Neuron (in vitro differentiated cells): ENCODE measurements around the gene ANK2.
"Not testable (repeated sequence)": the region's sequence is repeated elsewhere in the genome, so short reads cannot be mapped to it uniquely, and the experiment has no call there.

ENCODE experiments used
- H2AFZ ChIP-seq: one replicate; pipeline ENCODE4 v1.6.1; 2013; ENCODE audit warnings: low read depth, mild to moderate bottlenecking, inconsistent platforms, low read length, moderate library complexity
- H3K27me3 ChIP-seq: one replicate; pipeline ENCODE4 v1.6.1; 2013; ENCODE audit warnings: low read length; ENCODE audit not compliant: insufficient read depth
- H3K36me3 ChIP-seq: one replicate; pipeline ENCODE4 v1.6.1; 2013; ENCODE audit warnings: low read length; ENCODE audit not compliant: insufficient read depth
- H3K4me1 ChIP-seq: one replicate; pipeline ENCODE4 v1.6.1; 2013; ENCODE audit warnings: low read length; ENCODE audit not compliant: insufficient read depth
- H3K4me3 ChIP-seq: 2 replicates; pipeline ENCODE4 v1.5.1; 2013; ENCODE audit warnings: mild to moderate bottlenecking, low read length, moderate library complexity
- H3K9me3 ChIP-seq: one replicate; pipeline ENCODE4 v1.6.1; 2013; ENCODE audit warnings: low read length

ANK2 gene

DNA sequence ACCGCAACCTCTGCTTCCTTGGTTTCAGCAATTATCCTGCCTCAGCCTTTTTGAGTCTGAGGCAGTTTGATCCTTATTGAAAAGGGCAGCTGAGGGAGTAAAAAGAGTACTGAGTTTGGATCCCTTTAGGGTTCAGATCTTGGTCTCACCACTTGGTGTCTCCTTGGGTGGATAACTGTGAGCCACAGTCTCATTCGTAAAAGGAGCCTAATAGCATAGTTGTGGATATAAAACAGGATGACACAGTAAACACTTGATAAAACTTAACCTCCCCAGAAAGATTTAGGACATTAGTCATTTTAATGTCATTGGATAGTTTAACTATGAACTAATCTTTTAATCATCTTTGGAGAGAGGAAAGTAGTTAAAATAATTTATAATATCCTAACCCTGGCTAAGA is 173.0 kb downstream of the ANK2 start:
- peaks cover 2% of the 10 kb centered on the region for H3K9me3 ChIP-seq
- no peak overlapping the region for H3K4me3 ChIP-seq
- H2AFZ ChIP-seq = no peak overlapping the region
- H3K4me1 ChIP-seq = peaks cover 12% of the 10 kb centered on the region
- no peaks in the 10 kb centered on the region for H3K36me3 ChIP-seq
- H3K27me3 ChIP-seq = no peaks in the 10 kb centered on the region

DNA sequence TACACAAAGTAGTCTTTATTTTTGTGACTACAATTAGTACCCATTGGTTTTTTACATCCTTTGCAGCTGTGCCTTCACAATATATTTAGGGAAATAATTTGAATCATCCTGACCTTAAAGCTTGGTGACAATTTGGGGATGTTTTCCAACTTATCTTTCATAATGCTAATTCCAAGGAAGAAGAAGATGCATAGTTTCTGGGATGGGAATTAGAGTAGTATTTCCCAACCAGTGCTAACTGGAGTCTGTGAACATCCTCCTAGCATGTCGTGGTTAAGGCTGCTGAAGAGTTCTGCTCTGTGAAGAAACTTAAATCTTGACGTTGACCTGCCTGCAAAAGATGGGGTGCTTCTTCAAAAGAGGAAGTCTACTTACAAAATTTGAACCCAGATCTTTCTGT is 173.5 kb downstream of the ANK2 start:
- H3K4me3 ChIP-seq = no peak overlapping the region
- no peak overlapping the region for H2AFZ ChIP-seq
- H3K4me1 ChIP-seq = peaks cover 12% of the 10 kb centered on the region
- no peaks in the 10 kb centered on the region for H3K36me3 ChIP-seq
- H3K9me3 ChIP-seq = no peaks in the 10 kb centered on the region
- H3K27me3 ChIP-seq = no peaks in the 10 kb centered on the region

DNA sequence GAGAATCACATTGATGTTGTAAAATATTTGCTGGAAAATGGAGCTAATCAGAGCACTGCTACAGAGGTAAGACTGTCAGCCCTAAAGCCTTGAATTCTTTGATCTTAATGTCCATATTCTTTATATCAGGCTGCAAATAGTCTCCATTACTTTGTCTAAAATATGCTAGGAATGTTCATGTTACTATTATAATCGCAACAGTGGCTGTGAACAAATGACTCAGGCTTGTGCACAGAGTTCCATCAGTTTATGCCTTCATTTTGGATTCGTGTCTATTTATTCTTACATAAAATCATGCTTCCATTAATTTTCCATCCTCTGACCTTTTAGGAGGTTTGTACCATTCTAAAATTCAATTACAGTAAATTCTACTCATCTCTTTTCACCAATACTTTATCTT is 182.7 kb downstream of the ANK2 start:
- Histone ChIP-seq H3K9me3 (no peaks in the 10 kb centered on the region), H3K4me3 (no peak overlapping the region), H3K36me3 (no peaks in the 10 kb centered on the region), H3K4me1 (peaks cover 2% of the 10 kb centered on the region), H3K27me3 (no peaks in the 10 kb centered on the region), H2AFZ (no peak overlapping the region)

DNA sequence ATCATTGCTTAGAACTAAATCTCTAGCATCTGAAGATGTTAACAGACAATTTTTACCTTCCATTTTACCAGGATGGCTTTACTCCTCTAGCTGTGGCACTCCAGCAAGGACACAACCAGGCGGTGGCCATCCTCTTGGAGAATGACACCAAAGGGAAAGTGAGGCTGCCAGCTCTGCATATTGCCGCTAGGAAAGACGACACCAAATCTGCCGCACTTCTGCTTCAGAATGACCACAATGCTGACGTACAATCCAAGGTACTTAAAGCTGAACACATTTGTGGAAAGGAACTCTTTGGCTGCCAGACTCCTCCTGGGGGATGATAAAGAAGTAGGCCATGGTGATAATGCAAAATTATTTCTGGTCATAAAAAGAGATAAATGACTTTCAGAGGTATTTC is 187.5 kb downstream of the ANK2 start:
- Histone ChIP-seq H2AFZ (no peak overlapping the region), H3K27me3 (no peaks in the 10 kb centered on the region), H3K9me3 (no peaks in the 10 kb centered on the region), H3K36me3 (peaks cover 5% of the 10 kb centered on the region), H3K4me1 (no peaks in the 10 kb centered on the region), H3K4me3 (no peak overlapping the region)

DNA sequence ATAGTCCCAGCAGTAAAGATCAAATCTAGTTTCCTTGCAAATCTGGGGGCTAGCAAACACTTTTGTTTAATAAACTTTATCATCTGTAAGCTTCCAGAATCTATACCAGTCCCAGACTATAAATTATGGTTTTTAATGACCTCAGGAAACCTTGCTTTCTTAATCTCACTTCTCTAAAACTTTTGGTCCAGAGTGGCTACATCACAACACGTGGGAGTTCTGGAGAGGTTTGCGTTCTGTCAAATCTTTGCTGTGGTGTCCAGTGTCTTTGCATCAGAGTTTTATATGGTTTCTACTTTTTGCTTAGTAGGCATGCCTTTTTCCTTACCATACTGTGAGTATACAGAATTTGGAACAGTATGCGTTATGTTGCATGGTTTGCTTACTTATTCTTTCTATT is 193.9 kb downstream of the ANK2 start:
- Histone ChIP-seq H3K36me3 (peaks cover 5% of the 10 kb centered on the region), H2AFZ (no peak overlapping the region), H3K4me1 (no peaks in the 10 kb centered on the region), H3K4me3 (no peak overlapping the region), H3K27me3 (no peaks in the 10 kb centered on the region), H3K9me3 (no peaks in the 10 kb centered on the region)

DNA sequence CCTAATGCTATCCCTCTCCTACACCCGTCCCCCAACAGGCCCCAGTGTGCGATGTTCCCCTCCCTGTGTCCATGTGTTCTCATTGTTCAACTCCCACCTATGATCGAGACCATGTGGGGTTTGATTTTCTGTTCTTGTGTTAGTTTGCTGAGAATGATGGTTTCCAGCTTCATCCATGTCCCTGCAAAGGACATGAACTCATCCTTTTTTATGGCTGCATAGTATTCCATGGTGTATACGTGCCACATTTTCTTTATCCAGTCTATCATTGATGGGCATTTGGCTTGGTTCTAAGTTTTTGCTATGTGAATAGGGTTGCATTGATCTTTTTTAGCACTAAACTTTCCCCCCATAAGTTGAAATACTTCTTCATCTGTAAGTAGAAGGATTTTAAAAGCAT is 195.3 kb downstream of the ANK2 start:
- H3K4me1 ChIP-seq, H3K27me3 ChIP-seq, H3K4me3 ChIP-seq, H3K9me3 ChIP-seq, H2AFZ ChIP-seq, H3K36me3 ChIP-seq: not testable (repeated sequence)

DNA sequence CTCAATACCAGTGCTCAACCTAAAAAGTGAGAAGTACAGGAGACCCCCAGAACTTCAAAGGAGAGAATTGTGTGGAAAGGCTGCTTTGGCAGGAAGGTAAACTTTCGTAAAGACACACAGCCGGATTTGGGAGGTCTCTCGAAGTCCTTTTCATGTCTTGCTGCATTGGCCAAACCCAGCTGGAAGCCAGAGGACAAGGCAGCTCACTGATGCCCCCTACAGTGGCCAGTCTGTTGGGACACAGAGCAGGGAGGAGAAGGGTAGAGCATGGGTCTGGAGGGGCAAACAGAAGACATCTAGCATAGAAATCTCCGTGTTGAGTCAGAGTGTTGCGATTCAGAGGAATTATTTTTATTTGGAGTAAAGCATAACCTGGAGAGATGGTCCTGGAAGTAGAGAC is 198.9 kb downstream of the ANK2 start:
- Histone ChIP-seq H3K27me3 (no peaks in the 10 kb centered on the region), H3K4me3 (no peak overlapping the region), H2AFZ (no peak overlapping the region), H3K9me3 (no peaks in the 10 kb centered on the region), H3K4me1 (no peaks in the 10 kb centered on the region), H3K36me3 (peaks cover 3% of the 10 kb centered on the region)

DNA sequence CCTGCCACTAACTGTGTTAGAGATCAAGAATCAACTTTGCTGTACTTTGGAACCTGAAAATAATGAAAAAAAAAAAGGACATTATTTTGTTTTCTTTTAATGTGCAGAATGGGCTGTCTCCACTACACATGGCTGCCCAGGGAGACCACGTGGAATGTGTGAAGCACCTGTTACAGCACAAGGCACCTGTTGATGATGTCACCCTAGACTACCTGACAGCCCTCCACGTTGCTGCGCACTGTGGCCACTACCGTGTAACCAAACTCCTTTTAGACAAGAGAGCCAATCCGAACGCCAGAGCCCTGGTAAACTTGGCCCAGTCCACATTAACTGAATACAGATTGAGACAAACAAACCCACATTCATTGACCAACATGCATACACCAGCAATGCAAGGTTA is 206.2 kb downstream of the ANK2 start:
- peaks cover 2% of the 10 kb centered on the region for H3K4me1 ChIP-seq
- no peaks in the 10 kb centered on the region for H3K9me3 ChIP-seq
- no peaks in the 10 kb centered on the region for H3K27me3 ChIP-seq
- no peak overlapping the region for H2AFZ ChIP-seq
- peaks cover 5% of the 10 kb centered on the region for H3K36me3 ChIP-seq
- no peak overlapping the region for H3K4me3 ChIP-seq

DNA sequence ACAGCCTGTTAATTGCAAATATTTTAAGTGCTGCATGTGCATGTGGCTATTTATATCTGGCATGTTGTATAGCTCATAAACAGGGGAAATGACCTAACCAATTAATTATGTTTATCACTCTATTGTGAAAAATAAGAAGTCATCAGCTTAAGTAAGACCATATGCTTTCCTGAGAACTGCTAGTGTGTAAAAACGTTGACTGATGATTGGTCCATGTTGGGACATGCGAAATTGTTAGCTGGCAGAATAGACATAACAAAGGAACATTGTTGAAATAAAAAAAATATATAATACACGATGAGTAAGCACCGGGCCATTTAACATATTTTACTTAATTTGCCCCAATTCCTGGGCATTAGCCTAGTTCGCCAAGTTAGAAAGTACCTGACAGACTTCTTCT is 207.5 kb downstream of the ANK2 start:
- no peaks in the 10 kb centered on the region for H3K27me3 ChIP-seq
- peaks cover 4% of the 10 kb centered on the region for H3K4me1 ChIP-seq
- H3K36me3 ChIP-seq = peaks cover 2% of the 10 kb centered on the region
- no peak overlapping the region for H3K4me3 ChIP-seq
- H3K9me3 ChIP-seq = no peaks in the 10 kb centered on the region
- H2AFZ ChIP-seq = no peak overlapping the region

DNA sequence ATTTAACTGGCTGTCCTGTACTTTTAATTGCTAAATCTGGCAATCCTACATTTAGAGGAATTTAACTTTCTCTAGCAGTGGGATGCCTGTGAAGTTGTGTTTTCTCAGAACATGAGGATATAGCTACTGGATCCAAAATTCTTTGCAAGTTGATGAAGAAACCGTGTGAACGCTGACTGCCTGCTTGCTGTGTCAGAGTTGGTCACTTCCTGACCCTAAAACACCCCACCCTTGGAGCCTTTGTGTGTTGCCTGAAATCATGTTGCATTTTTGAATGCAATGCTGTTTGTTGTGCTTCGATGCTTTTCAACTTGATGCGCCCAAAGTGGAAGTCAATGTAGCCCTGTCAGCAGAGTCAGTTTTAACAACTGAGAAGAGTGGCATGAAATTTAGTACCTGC is 211.2 kb downstream of the ANK2 start:
- H3K4me3 ChIP-seq = no peak overlapping the region
- H3K27me3 ChIP-seq = no peaks in the 10 kb centered on the region
- peaks cover 4% of the 10 kb centered on the region for H3K4me1 ChIP-seq
- H3K36me3 ChIP-seq = peaks cover 4% of the 10 kb centered on the region
- H2AFZ ChIP-seq = no peak overlapping the region
- no peaks in the 10 kb centered on the region for H3K9me3 ChIP-seq

DNA sequence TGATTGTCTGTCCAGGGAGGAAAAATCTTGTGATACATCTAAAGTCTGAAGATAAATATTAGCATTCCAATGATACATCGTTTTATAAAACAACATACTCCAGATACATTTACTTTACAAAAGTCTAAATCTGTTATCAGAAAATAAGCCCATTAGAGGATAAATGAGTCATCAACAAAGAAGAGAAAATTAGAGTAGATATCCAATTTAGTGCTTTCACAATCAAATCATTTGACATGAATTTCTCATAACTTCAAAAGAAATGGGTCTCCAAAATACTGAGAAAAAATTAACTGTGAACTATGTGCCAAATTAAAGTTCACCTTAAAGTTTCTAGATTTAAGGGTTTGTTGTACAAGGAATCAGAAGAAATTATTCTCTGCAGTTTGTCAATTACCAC is 213.8 kb downstream of the ANK2 start:
- Histone ChIP-seq H3K36me3 (peaks cover 3% of the 10 kb centered on the region), H3K4me1 (peaks cover 4% of the 10 kb centered on the region), H3K9me3 (no peaks in the 10 kb centered on the region), H2AFZ (no peak overlapping the region), H3K4me3 (no peak overlapping the region), H3K27me3 (no peaks in the 10 kb centered on the region)

DNA sequence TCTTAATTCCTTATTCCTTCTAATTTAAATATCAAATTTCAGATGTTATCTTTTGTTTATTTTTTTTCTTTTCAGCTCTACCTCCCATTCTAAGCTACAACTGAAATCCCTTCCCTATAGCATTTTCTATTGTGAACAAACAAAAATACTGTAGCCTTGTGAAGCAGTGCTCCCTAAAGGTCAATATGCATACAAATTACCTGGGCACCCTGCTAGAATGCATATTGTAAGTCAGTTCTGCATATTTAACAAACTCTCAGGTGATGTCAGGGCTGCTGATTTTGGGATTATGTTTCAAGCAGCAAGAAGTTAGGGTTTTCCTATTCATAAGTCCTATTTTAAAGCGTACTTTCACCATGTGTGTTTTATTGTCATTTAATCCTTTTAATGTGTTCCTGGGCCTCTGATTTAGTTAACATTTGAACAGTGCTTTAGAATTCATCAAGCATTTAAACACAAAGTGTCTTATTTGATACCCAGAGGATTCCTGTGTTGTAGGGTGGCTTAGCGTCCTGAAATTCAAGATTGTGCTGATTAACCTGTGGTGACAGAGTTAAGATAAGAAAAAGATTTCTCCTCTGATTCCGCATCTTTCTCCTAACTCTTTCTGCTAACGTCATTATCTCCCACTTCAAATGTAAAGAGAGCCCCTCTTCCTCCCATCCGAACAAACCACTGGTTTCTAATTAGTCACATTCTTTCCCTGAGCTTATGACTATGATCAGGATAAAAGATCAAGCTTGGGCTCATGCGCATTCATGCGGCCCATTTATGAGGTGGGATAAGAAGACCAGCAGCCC is 221.3 kb downstream of the ANK2 start:
- Histone ChIP-seq H3K4me1 (no peaks in the 10 kb centered on the region), H2AFZ (no peak overlapping the region), H3K9me3 (peaks cover 2% of the 10 kb centered on the region), H3K27me3 (no peaks in the 10 kb centered on the region), H3K36me3 (peaks cover under 1% of the 10 kb centered on the region), H3K4me3 (no peak overlapping the region)

DNA sequence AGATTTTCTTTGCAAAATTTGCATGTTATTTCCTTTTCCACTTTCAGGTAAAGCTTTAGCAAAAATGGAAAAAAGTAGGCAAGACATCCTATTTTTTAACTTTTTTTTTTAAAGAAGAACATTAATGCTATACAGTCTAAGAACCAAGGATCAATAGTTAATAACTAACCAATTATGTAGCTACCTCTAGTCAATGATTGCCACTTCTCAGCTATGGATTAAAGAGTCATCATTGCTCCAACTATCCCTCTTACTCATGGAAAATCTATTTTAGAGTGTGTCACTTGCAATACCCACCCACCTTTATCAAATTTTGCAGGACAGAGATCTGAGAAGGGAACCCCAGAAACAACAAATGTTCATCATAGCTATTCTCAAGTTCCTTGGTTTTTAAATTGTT is 223.1 kb downstream of the ANK2 start:
- Histone ChIP-seq H3K36me3 (no peaks in the 10 kb centered on the region), H3K27me3 (no peaks in the 10 kb centered on the region), H3K4me1 (no peaks in the 10 kb centered on the region), H2AFZ (no peak overlapping the region), H3K4me3 (no peak overlapping the region), H3K9me3 (peaks cover 2% of the 10 kb centered on the region)

DNA sequence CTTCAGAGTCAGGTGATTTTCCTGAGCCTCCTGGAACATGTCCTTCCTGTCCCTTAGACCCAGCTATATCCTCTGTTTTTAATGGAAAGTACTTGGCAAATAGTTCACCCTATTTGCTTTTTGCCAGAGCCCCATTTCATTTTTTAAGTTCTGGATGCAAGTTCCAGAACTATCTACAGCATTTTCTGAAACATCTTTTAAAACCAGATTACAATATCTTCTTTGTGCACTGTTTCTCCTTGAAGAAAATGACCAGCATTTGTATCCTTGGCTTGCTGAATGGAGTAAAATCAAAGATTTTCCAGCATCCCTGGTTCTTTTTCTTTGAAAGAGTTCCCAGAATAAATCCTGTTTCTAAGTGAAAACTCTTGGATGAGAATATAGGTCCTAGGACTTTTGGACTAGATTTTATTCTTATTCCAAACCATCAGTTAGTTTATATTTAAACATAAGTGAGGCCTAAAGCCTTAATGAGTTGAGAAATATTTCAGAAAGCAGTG is 224.3 kb downstream of the ANK2 start:
- Histone ChIP-seq H2AFZ (no peak overlapping the region), H3K9me3 (peaks cover 2% of the 10 kb centered on the region), H3K4me3 (no peak overlapping the region), H3K4me1 (no peaks in the 10 kb centered on the region), H3K27me3 (no peaks in the 10 kb centered on the region), H3K36me3 (no peaks in the 10 kb centered on the region)
